Stomach smooth muscle (tissue), 2 donors: ENCODE measurements around the gene S100A2.
A peak's percentile ranks its signal among the peaks of the same experiment; 100 is the strongest.

Experiments used
- H3K27ac ChIP-seq: one replicate; pipeline ENCODE4 v1.7.0; 2013; ENCODE audit warnings: mild to moderate bottlenecking, low read length, inconsistent platforms
- H3K27me3 ChIP-seq, 2 donors: one replicate each; pipeline ENCODE4 v1.7.0; 2013; ENCODE audit warnings: low read length in 2 of 2; ENCODE audit not compliant: insufficient read depth in 2 of 2, control insufficient read depth in 1 of 2
- H3K36me3 ChIP-seq, 2 donors: one replicate each; pipeline ENCODE4 v1.7.0; 2013; ENCODE audit warnings: low read length in 2 of 2; ENCODE audit not compliant: control insufficient read depth in 2 of 2, insufficient read depth in 2 of 2
- H3K4me1 ChIP-seq: one replicate; pipeline ENCODE4 v1.7.0; 2013; ENCODE audit warnings: low read length; ENCODE audit not compliant: control insufficient read depth, insufficient read depth
- H3K4me3 ChIP-seq, 2 donors: one replicate each; pipeline ENCODE4 v1.7.0; 2013; ENCODE audit warnings: low read length in 2 of 2
- H3K9ac ChIP-seq, 2 donors: one replicate each; pipeline ENCODE4 v1.7.0; 2013; ENCODE audit warnings: low read length in 2 of 2, mild to moderate bottlenecking in 1 of 2
- H3K9me3 ChIP-seq, 2 donors: one replicate each; pipeline ENCODE4 v1.7.0; 2013; ENCODE audit warnings: low read length in 2 of 2; ENCODE audit not compliant: control insufficient read depth in 2 of 2
- donor health status: healthy.
- donor health status: Pancreatic carcinoma.

Gene S100A2

DNA sequence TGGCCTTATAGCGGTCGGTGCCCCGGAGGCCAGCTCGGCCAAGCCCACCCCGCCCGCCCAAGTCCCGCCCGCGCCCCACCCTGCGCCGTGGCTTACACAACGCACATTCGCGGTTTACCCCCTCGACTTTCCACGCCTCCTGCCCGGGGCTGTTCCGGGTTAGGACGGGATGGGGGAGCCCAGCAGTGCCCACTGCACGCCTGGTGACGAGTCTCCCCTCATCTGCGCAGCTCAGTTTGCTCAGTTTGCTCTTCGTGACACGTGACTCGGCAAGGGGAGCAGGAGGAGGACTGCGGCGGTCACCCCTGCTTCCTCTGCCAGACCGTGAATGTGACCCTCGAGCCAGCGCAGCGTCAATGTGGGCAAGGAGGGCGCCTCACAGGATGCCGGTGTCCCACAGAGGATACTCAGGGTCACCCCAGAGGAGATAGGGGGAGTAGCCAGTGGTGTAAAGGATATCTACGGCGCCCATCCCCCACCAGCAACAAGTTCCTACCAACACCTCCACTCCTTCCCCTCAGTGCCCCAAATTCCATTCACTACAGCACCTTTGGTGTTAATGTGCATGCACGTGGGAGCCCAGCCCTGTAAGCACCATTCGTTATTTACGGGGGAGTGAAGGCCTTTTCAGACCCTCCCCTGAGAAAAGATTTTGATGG lies 29.5 kb downstream of the S100A2 start:
- peaks cover 47% of the 10 kb centered on the region for H3K4me1 ChIP-seq
- H3K27ac ChIP-seq: peak overlapping the region; percentile 98
- no peaks in the 10 kb centered on the region for H3K27me3 ChIP-seq
- no peaks in the 10 kb centered on the region for H3K9me3 ChIP-seq
- peak overlapping the region; percentile 98 to 99 for H3K9ac ChIP-seq
- peaks cover 0 to 4% of the 10 kb centered on the region in 2 donors for H3K36me3 ChIP-seq
- peak overlapping the region; percentile 99 for H3K4me3 ChIP-seq

- H3K4me1 ChIP-seq: peaks cover 44% of the 10 kb centered on the region
- peak within 1 kb of the TSS; percentile 98 for H3K27ac ChIP-seq
- H3K9ac ChIP-seq: peak within 1 kb of the TSS; percentile 98 to 99
- H3K36me3 ChIP-seq: peaks cover 0 to 4% of the 10 kb centered on the region in 2 donors
- peak within 1 kb of the TSS; percentile 99 for H3K4me3 ChIP-seq
- H3K9me3 ChIP-seq: no peaks in the 10 kb centered on the region
- H3K27me3 ChIP-seq: no peaks in the 10 kb centered on the region
These were observed 30.2 kb downstream of the S100A2 start, which contains the start of gene S100A6 for GRCh38 chr1:153535242-153536011. Gene S100A6, minus strand, starts transcription at chr1:153535991. Its CDS starts 652 bp downstream, at chr1:153535339.

DNA sequence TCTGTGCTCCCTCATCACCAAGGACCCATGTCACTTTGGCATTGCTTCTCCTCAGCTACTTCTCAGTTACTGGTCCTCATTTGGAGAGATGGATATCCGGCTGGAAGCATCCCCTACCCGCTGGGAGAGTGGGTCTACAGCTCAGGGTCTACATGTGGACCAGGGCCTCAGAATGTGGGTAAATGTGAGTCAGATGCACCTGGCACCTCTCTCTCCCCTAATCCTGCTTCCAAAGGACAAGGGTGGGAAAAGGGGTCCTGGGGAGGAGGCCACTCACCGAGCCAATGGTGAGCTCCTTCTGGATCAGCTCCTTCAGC lies 30.8 kb downstream of the S100A2 start:
- H3K4me3 ChIP-seq: peak overlapping the region; percentile 99
- no peaks in the 10 kb centered on the region for H3K27me3 ChIP-seq
- peak overlapping the region; percentile 98 to 99 for H3K9ac ChIP-seq
- no peaks in the 10 kb centered on the region for H3K9me3 ChIP-seq
- peaks cover 0 to 4% of the 10 kb centered on the region in 2 donors for H3K36me3 ChIP-seq
- H3K27ac ChIP-seq: peak overlapping the region; percentile 98
- H3K4me1 ChIP-seq: peaks cover 44% of the 10 kb centered on the region

- Histone ChIP-seq H3K27ac (peak overlapping the region; percentile 98), H3K9ac (peak overlapping the region; percentile 98 to 99), H3K4me1 (peaks cover 44% of the 10 kb centered on the region), H3K27me3 (no peaks in the 10 kb centered on the region), H3K36me3 (peaks cover 0 to 4% of the 10 kb centered on the region in 2 donors), H3K4me3 (peak overlapping the region; percentile 99), H3K9me3 (no peaks in the 10 kb centered on the region)
These were observed 31.3 kb downstream of the S100A2 start for GRCh38 chr1:153534226-153534924.

DNA sequence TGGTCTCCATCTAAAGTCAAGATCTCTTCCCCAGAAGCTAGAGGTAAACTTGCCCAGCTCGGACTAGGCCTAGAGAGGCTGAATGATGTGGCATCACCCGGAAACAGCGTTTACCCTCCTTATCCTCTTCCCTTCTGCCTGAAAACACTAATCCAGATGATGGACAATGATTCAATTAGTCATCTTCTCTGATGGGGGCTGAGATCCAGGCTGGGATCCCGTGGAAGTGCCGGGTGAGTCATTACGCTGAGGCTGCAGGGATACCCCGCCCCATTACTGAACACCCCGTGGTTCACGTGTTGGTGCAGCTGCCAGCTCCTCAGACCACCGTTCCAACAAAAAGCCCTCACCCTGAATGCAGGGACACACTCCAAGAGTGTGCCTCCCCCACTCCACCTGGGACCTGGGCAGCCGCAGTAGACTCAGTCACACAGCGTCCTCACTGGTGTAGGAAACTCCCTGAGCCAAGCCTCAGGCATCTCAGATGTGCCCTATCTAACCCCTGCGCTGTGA lies 31.9 kb downstream of the S100A2 start:
- peak overlapping the region; percentile 98 for H3K27ac ChIP-seq
- peaks cover 44% of the 10 kb centered on the region for H3K4me1 ChIP-seq
- peak overlapping the region; percentile 62 to 64 for H3K9ac ChIP-seq
- H3K4me3 ChIP-seq: peak overlapping the region; percentile 99
- no peaks in the 10 kb centered on the region for H3K27me3 ChIP-seq
- H3K9me3 ChIP-seq: no peaks in the 10 kb centered on the region
- peaks cover 0 to 4% of the 10 kb centered on the region in 2 donors for H3K36me3 ChIP-seq

GRCh38 chr1:153532769-153533599 lies 32.7 kb downstream of the S100A2 start:
- Histone ChIP-seq H3K36me3 (peaks cover 0 to 4% of the 10 kb centered on the region in 2 donors), H3K9ac (peak overlapping the region; percentile 62 to 64), H3K27ac (peak overlapping the region; percentile 98), H3K9me3 (no peaks in the 10 kb centered on the region), H3K4me3 (peak overlapping the region; percentile 99), H3K27me3 (no peaks in the 10 kb centered on the region), H3K4me1 (peaks cover 42% of the 10 kb centered on the region)

DNA sequence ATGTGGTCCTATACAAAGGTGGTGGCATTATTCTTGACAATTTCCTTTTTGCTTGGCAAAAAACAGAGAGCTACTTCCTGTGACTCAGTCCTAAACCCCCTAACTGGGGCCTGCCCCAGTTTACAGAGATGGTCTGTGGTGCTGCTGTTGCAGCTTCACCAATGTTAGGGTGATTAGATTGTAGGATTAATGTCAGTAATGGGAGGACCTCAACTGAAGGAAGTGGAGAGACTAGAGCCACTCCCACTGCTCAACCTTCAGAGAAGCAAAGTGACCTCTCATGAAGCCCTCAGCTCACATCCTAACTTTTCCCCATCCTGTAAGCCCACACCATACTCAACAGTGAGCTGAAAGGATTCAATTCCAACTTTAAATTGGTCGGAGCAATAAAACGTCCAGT lies 33.5 kb downstream of the S100A2 start:
- H3K4me3 ChIP-seq: no peak overlapping the region
- no peak overlapping the region for H3K9ac ChIP-seq
- H3K9me3 ChIP-seq: no peaks in the 10 kb centered on the region
- H3K4me1 ChIP-seq: peaks cover 40% of the 10 kb centered on the region
- no peaks in the 10 kb centered on the region for H3K27me3 ChIP-seq
- peaks cover 0 to 4% of the 10 kb centered on the region in 2 donors for H3K36me3 ChIP-seq
- no peak overlapping the region for H3K27ac ChIP-seq

- Histone ChIP-seq H3K4me3 (no peak overlapping the region), H3K27ac (no peak overlapping the region), H3K9me3 (no peaks in the 10 kb centered on the region), H3K27me3 (no peaks in the 10 kb centered on the region), H3K4me1 (peaks cover 37% of the 10 kb centered on the region), H3K9ac (no peak overlapping the region), H3K36me3 (peaks cover 0 to 4% of the 10 kb centered on the region in 2 donors)
These were observed 34.0 kb downstream of the S100A2 start for GRCh38 chr1:153531638-153532037.

GRCh38 chr1:153527683-153528040 lies 38.0 kb downstream of the S100A2 start:
- H3K4me3 ChIP-seq: no peak overlapping the region
- H3K9me3 ChIP-seq: no peaks in the 10 kb centered on the region
- no peak overlapping the region for H3K9ac ChIP-seq
- H3K27ac ChIP-seq: no peak overlapping the region
- H3K4me1 ChIP-seq: peaks cover 3% of the 10 kb centered on the region
- no peaks in the 10 kb centered on the region for H3K27me3 ChIP-seq
- H3K36me3 ChIP-seq: no peaks in the 10 kb centered on the region
